Lower leg skin (tissue), 3 donors: ENCODE measurements around the gene NR1D2.

ENCODE experiments used
- CTCF ChIP-seq, 3 donors: fragments of 450-650 bp; IDR thresholded peaks; one replicate each; pipeline ENCODE4 v1.5.1; 2016; ENCODE audit warnings: antibody characterized with exemption in 3 of 3, mild to moderate bottlenecking in 3 of 3, moderate library complexity in 2 of 3
- POLR2A ChIP-seq, 2 donors: fragments of 450-650 bp; IDR thresholded peaks; one replicate each; pipeline ENCODE4 v1.6.1; 2016 to 2017; ENCODE audit warnings: antibody characterized with exemption in 2 of 2, mild to moderate bottlenecking in 1 of 2, moderate library complexity in 1 of 2

GRCh38 chr3:23949784-23950183, 4.7 kb downstream of the NR1D2 start:
- TF ChIP-seq CTCF (IDR thresholded peaks at IDR 0.05): no peak
- no peak for TF ChIP-seq POLR2A (IDR thresholded peaks at IDR 0.05)
